NCI-H226 (cell line): ENCODE data around the gene SF3B1.
"Not testable (repeated sequence)": the region's sequence is repeated elsewhere in the genome, so short reads cannot be mapped to it uniquely, and the experiment has no call there.

Experiments used
- DNase-seq: peaks from one replicate; pipeline ENCODE4 v3.0.0-alpha.2; 2015

SF3B1 gene

DNA sequence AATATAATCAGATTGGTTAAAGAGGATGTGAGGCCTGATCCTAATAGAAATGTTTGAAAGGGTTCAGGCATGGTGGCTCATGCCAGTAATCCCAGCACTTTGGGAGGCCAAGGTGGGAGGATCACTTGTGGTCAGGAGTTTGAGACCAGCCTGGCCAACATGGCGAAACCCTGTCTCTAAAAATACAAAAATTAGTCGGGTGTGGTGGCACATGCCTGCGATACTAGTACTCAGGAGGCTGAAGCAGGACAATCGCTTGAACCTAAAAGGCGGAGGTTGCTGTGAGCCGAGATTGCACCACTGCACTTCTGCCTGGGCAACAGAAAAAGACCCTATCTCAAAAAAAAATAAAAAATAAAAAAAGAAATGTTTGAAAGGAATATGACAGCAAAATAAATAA is 2.3 kb downstream of the SF3B1 start:
- not testable (repeated sequence) for DNase-seq

DNA sequence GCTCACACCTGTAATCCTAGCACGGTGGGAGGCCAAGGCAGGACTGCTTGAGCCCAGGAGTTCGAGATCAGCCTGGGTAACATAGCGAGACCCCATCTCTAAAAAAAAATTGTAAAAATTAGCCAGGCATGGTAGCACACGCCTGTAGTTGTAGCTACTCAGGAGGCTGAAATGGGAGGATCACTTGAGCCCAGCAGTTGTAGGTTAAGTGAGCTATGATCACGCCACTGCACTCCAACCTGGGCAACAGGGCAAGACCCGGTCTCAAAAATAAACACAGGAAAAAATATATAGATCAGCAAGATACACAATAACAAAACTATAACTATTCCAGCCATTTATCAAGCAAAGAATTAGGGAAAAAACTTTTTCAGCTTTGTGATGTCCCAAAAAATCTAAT is 3.0 kb downstream of the SF3B1 start:
- no peak for DNase-seq

- DNase-seq = no peak
Observed at GRCh38 chr2:197427986-197428385, 6.8 kb downstream of the SF3B1 start.

- DNase-seq = no peak
Observed at GRCh38 chr2:197426723-197427603, 7.9 kb downstream of the SF3B1 start.

DNA sequence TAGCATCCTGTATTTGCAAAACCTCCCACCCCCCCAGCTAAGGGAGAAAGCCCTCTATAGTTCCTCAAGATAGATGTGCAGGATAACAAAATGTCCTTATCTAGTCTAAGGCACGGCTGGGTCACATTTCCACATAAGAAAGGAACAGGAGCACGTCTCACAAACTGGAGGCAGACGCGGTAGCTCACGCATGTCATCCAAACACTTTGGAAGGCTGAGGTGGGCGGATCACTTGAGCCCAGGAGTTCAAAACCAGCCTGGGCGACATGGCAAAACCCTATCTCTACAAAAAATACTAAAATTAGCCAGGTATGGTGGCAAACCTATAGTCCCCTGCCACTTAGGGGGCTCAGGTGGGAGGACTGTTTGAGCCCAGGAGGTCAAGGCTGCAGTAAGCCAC is 9.3 kb downstream of the SF3B1 start:
- DNase-seq = no peak

- DNase-seq = no peak
Observed at GRCh38 chr2:197423307-197423706, 11.5 kb downstream of the SF3B1 start.

GRCh38 chr2:197419438-197419837 is 15.4 kb downstream of the SF3B1 start:
- DNase-seq = no peak

DNA sequence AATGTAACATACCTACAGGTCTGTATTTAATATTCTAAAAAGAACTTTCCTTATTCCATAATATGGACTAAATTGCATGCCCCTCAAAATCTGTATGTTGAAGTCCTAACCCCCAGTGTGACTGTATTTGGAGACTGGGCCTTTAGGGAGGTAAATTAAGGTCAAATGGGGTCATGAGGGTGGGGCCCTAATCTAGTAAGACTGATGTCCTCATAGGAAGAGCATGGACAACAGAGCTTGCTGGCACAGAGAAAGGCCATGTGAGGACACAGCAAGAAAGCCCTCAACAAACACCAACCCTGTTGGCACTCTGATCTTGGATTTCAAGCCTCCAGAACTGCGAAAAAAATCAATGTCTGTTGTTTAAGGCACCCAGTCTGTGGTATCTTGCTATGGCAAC is 18.6 kb downstream of the SF3B1 start:
- no peak for DNase-seq

- DNase-seq = no peak
Observed at GRCh38 chr2:197414515-197414914, 20.3 kb downstream of the SF3B1 start.

- DNase-seq = no peak
Observed at GRCh38 chr2:197414039-197414438, 20.8 kb downstream of the SF3B1 start.

GRCh38 chr2:197405582-197405981 is 29.2 kb downstream of the SF3B1 start:
- DNase-seq = no peak

GRCh38 chr2:197399887-197400540 is 34.8 kb downstream of the SF3B1 start:
- DNase-seq = no peak

DNA sequence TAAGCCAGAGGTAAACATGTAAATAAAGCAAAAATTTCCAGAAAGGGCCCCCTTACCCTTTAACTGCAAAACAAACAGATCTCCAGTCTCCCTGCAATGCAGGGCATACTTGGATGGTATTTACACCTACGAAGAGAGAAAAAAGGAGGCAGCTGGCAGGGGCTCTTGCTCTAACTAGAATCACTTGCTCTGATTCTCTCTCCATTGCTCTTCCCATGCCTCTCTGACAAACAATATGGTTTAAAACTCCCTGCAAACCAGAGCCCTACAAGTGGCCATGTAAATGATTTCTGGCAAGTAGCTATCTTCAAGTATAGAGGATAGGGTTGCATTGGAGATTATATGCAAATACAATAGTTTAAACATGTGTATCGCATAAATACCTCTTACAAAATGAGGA is 35.9 kb downstream of the SF3B1 start:
- DNase-seq = no peak

GRCh38 chr2:197391220-197391717 is 43.6 kb downstream of the SF3B1 start:
- DNase-seq = no peak

DNA sequence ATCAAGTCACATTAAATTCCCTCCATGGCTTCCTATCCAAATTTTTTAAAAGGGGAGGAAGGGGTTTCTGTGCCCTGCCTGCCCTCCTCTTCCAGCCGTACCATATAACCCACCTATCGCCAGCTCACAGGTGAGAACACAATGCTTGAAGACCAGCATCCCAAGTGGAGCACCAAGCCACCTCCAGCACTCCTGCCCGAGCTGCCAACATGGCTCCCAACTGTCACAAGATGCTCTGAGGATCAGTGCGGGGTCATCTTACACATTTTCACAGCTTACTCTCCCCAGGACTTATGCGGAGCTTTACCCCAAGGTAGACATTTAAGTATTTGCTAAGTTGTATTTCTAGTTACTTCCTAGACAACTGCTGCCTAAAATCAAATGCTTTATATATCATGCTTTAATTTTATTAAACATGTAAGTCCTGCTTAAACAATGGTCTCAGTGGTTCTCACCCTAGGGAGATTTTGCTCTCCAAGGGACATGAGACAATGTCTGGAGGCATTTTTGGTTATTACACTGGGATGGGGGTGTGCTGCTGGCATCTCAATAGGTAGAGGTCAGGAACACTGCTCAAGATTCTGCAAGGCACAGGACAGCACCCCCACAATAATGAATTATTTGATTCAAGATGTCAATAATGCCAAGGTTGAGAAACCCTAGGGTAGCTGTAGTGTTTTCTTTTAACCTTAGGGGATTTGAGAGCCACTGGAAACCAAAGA is 45.8 kb downstream of the SF3B1 start:
- DNase-seq = no peak

GRCh38 chr2:197387179-197387578 is 47.6 kb downstream of the SF3B1 start:
- DNase-seq = no peak

- DNase-seq = no peak
Observed at GRCh38 chr2:197386242-197386641, 48.6 kb downstream of the SF3B1 start.

GRCh38 chr2:197383825-197384224 is 51.0 kb downstream of the SF3B1 start:
- DNase-seq = no peak

DNA sequence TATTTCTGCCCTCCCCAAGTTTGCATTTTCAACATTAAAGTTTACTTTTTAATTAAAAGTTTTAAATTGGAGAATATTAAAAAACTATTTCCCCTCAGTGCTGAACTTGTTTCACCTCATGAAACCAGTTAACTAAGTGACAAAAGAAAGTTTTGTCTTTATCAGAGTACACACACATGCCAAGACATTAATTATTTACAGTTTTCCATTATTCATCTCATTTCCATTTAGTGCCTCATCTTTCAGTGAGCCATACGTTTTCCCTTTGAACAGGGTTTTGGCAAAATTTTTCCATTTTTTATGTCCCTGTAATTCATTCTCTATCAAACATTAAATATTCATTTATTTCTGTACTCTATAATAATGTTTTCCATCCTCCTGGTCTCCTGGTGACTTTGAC is 53.2 kb downstream of the SF3B1 start:
- DNase-seq = no peak

GRCh38 chr2:197379918-197380309 is 54.9 kb downstream of the SF3B1 start:
- DNase-seq = not testable (repeated sequence)

DNA sequence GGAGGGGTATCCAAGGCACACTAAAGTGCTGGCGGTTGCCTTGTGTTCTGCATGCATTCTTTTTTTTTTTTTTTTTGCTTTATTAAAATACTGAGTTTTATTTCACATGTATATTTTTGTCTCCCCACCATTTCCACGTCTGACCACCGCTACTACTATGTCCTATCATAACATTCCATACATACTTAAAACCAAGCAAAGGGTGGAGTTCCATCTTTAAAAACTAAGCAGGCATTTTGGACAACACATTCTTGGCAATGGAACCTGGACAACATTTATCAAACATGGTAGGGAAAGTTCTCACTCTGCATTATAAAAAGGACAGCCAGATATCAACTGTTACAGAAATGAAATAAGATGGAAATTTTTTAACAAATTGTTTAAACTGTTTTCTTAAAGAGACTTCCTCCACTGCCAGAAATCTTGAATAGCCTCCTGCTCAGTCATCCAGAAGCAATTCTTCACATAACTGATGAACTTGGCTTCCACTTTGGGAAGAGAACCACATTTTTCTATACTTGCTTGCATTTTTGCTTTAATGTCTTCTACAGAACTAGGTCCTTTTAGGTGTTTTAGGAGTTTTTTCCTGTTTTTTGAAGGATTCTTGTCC is 55.4 kb downstream of the SF3B1 start:
- DNase-seq = peak; percentile 7

- DNase-seq = peak; percentile 5
Observed at GRCh38 chr2:197378494-197379307, 56.1 kb downstream of the SF3B1 start.
